SK-N-SH treated with all-trans-retinoic acid at 6 μM for 48 hours (cell line): ENCODE results near the gene ACVR1B.

ENCODE experiments used
- ATAC-seq: fragments of 200-7000 bp; cut with Tn5 transposase; 3 replicates; pipeline ENCODE4 v1.9.1; 2020; ENCODE audit warnings: mild to moderate bottlenecking, moderate library complexity
- ARNTL ChIP-seq: fragments of 450-650 bp; formaldehyde crosslinking; IDR thresholded peaks from 2 replicates; pipeline ENCODE4 v1.5.0; 2020; ENCODE audit warnings: low read depth, mild to moderate bottlenecking, moderate library complexity, borderline replicate concordance
- BACH2 ChIP-seq: fragments of 250-450 bp; sonication (Bioruptor Pico); IDR thresholded peaks from 2 replicates; pipeline ENCODE4 v1.9.0; 2021; ENCODE audit warnings: mild to moderate bottlenecking, borderline replicate concordance
- CREB5 ChIP-seq: fragments of 250-450 bp; sonication (Bioruptor Pico); IDR thresholded peaks from 2 replicates; pipeline ENCODE4 v1.5.1; 2020; ENCODE audit warnings: low read depth, mild to moderate bottlenecking, moderate library complexity
- CSDC2 ChIP-seq: fragments of 250-450 bp; sonication (Bioruptor Pico); IDR thresholded peaks from 2 replicates; pipeline ENCODE4 v1.5.0; 2020; ENCODE audit warnings: mild to moderate bottlenecking, moderate library complexity
- ESRRG ChIP-seq: fragments of 250-450 bp; sonication (Bioruptor Pico); IDR thresholded peaks from 2 replicates; pipeline ENCODE4 v1.6.1; 2021; ENCODE audit warnings: mild to moderate bottlenecking
- GLIS3 ChIP-seq: fragments of 250-450 bp; sonication (Bioruptor Pico); IDR thresholded peaks from 2 replicates; pipeline ENCODE4 v1.5.0; 2020; ENCODE audit warnings: mild to moderate bottlenecking, moderate library complexity
- ISL1 ChIP-seq: fragments of 250-450 bp; sonication (Bioruptor Pico); IDR thresholded peaks from 2 replicates; pipeline ENCODE4 v2.1.2; 2022; ENCODE audit warnings: mild to moderate bottlenecking, moderate library complexity
- OSR1 ChIP-seq: fragments of 250-450 bp; sonication (Bioruptor Pico); IDR thresholded peaks from 2 replicates; pipeline ENCODE4 v1.8.0; 2022; ENCODE audit warnings: moderate library complexity, mild to moderate bottlenecking, inconsistent platforms
- PATZ1 ChIP-seq: fragments of 250-450 bp; sonication (Bioruptor Pico); IDR thresholded peaks from 2 replicates; pipeline ENCODE4 v1.8.0; 2020; ENCODE audit warnings: mild to moderate bottlenecking, moderate library complexity, borderline replicate concordance
- POU6F1 ChIP-seq: fragments of 250-450 bp; sonication (Bioruptor Pico); IDR thresholded peaks from 2 replicates; pipeline ENCODE4 v1.8.0; 2021; ENCODE audit warnings: low read depth, mild to moderate bottlenecking, moderate library complexity, borderline replicate concordance
- PPARA ChIP-seq: fragments of 250-450 bp; sonication (Bioruptor Pico); IDR thresholded peaks from 2 replicates; pipeline ENCODE4 v1.5.0; 2020; ENCODE audit warnings: mild to moderate bottlenecking, borderline replicate concordance
- RARB ChIP-seq: fragments of 250-450 bp; sonication (Bioruptor Pico); IDR thresholded peaks from 2 replicates; pipeline ENCODE4 v1.8.0; 2021; ENCODE audit warnings: mild to moderate bottlenecking, moderate library complexity
- SNAI2 ChIP-seq: fragments of 250-450 bp; sonication (Bioruptor Pico); IDR thresholded peaks from 2 replicates; pipeline ENCODE4 v1.5.0; 2020; ENCODE audit warnings: mild to moderate bottlenecking, moderate library complexity
- TCF4 ChIP-seq: fragments of 250-450 bp; sonication (Bioruptor Pico); IDR thresholded peaks from 2 replicates; pipeline ENCODE4 v1.8.0; 2021; ENCODE audit warnings: mild to moderate bottlenecking, moderate library complexity, borderline replicate concordance
- TOX ChIP-seq: fragments of 250-450 bp; sonication (Bioruptor Pico); IDR thresholded peaks from 2 replicates; pipeline ENCODE4 v1.8.0; 2021; ENCODE audit warnings: mild to moderate bottlenecking, moderate library complexity, borderline replicate concordance
- TSHZ2 ChIP-seq: fragments of 250-450 bp; sonication (Bioruptor Pico); IDR thresholded peaks from 2 replicates; pipeline ENCODE4 v1.5.0; 2020; ENCODE audit warnings: mild to moderate bottlenecking, moderate library complexity
- ZFP3 ChIP-seq: fragments of 250-450 bp; sonication (Bioruptor Pico); IDR thresholded peaks from 2 replicates; pipeline ENCODE4 v1.5.0; 2020; ENCODE audit warnings: mild to moderate bottlenecking, moderate library complexity
- ZFP30 ChIP-seq: fragments of 450-650 bp; formaldehyde crosslinking; IDR thresholded peaks from 2 replicates; pipeline ENCODE4 v1.5.0; 2022; ENCODE audit warnings: mild to moderate bottlenecking, moderate library complexity
- ZNF565 ChIP-seq: fragments of 450-650 bp; formaldehyde crosslinking; conservative IDR thresholded peaks from 2 replicates; pipeline ENCODE4 v1.5.0; 2020; ENCODE audit warnings: low read depth, mild to moderate bottlenecking, moderate library complexity
- ZNF70 ChIP-seq: fragments of 450-650 bp; formaldehyde crosslinking; IDR thresholded peaks from 2 replicates; pipeline ENCODE4 v1.5.0; 2020; ENCODE audit warnings: mild to moderate bottlenecking, moderate library complexity
- ZNF8 ChIP-seq: fragments of 450-650 bp; formaldehyde crosslinking; IDR thresholded peaks from 2 replicates; pipeline ENCODE4 v1.5.0; 2020; ENCODE audit warnings: mild to moderate bottlenecking, moderate library complexity

Gene ACVR1B

GRCh38 chr12:51980809-51981127, 29.3 kb downstream of the ACVR1B start (continued):
- TF ChIP-seq CSDC2 (CRISPR knock-in tag) (no peak), POU6F1 (no peak), SNAI2 (CRISPR knock-in tag) (no peak), TSHZ2 (CRISPR knock-in tag) (no peak), PPARA (CRISPR knock-in tag) (no peak), OSR1 (CRISPR knock-in tag) (no peak)

GRCh38 chr12:51984657-51985056, 33.2 kb downstream of the ACVR1B start:
- no peak for ATAC-seq
- TF ChIP-seq ZFP30 (CRISPR knock-in tag) (no peak), OSR1 (CRISPR knock-in tag) (no peak), CSDC2 (CRISPR knock-in tag) (no peak), ARNTL (CRISPR knock-in tag) (no peak), ZNF70 (CRISPR knock-in tag) (no peak), GLIS3 (no peak), ISL1 (CRISPR knock-in tag) (no peak), BACH2 (CRISPR knock-in tag) (no peak), CREB5 (CRISPR knock-in tag) (no peak), ZFP3 (CRISPR knock-in tag) (no peak), PPARA (CRISPR knock-in tag) (no peak), PATZ1 (CRISPR knock-in tag) (no peak), TCF4 (no peak), ESRRG (CRISPR knock-in tag) (no peak)

- TF ChIP-seq ZFP30 (CRISPR knock-in tag) (no peak), ZNF8 (CRISPR knock-in tag) (no peak), TSHZ2 (CRISPR knock-in tag) (no peak), CSDC2 (CRISPR knock-in tag) (no peak)
- no peak for ATAC-seq
Observed at GRCh38 chr12:51985154-51985835, 33.8 kb downstream of the ACVR1B start.

GRCh38 chr12:51986834-51987233, 35.3 kb downstream of the ACVR1B start:
- no peak for ATAC-seq
- TF ChIP-seq GLIS3 (no peak), ZNF565 (CRISPR knock-in tag) (no peak), SNAI2 (CRISPR knock-in tag) (no peak), ZFP3 (CRISPR knock-in tag) (no peak), BACH2 (CRISPR knock-in tag) (no peak), RARB (CRISPR knock-in tag) (no peak), TOX (CRISPR knock-in tag) (no peak), POU6F1 (no peak), ESRRG (CRISPR knock-in tag) (no peak)
